Hematopoietic multipotent progenitor cell treated with erythropoietin and hydrocortisone succinate and interleukin-3 and kit ligand, for 8 days (in vitro differentiated cells): ENCODE measurements around the gene ECI2.
"Not testable (repeated sequence)": the region's sequence is repeated elsewhere in the genome, so short reads cannot be mapped to it uniquely, and the experiment has no call there.

Source experiments
- DNase-seq: peaks from one replicate; pipeline ENCODE4 v3.0.0-alpha.2; 2015

ECI2 gene

GRCh38 chr6:4093288-4093687 is 42.1 kb downstream of the ECI2 start:
- no peak for DNase-seq

- DNase-seq: no peak
Observed at GRCh38 chr6:4091941-4092340, 43.4 kb downstream of the ECI2 start.

GRCh38 chr6:4090043-4090442 is 45.3 kb downstream of the ECI2 start:
- DNase-seq: not testable (repeated sequence)

GRCh38 chr6:4088704-4089103 is 46.7 kb downstream of the ECI2 start:
- no peak for DNase-seq

- no peak for DNase-seq
Observed at GRCh38 chr6:4085332-4085700, 50.1 kb downstream of the ECI2 start.

- DNase-seq: no peak
Observed at GRCh38 chr6:4084444-4085331, 50.7 kb downstream of the ECI2 start.

- DNase-seq: no peak
Observed at GRCh38 chr6:4078691-4079471, 56.5 kb downstream of the ECI2 start, which contains the start of gene FAM217A. TSS of gene FAM217A (minus strand) at chr6:4079137. CDS start at chr6:4077414, 1,723 bp downstream.

- DNase-seq: no peak
Observed at GRCh38 chr6:4074478-4075235, 60.7 kb downstream of the ECI2 start.

- no peak for DNase-seq
Observed at GRCh38 chr6:4071330-4071729, 64.0 kb downstream of the ECI2 start.

- DNase-seq: no peak
Observed at GRCh38 chr6:4069199-4069598, 66.2 kb downstream of the ECI2 start.

GRCh38 chr6:4067673-4068072 is 67.7 kb downstream of the ECI2 start:
- DNase-seq: no peak

GRCh38 chr6:4066029-4066755 is 69.2 kb downstream of the ECI2 start:
- DNase-seq: no peak
